GM23338 (cell line): ENCODE measurements around the gene CD59.

Experiments used
- CREB1 ChIP-seq: fragments of 250-450 bp; sonication (Bioruptor Pico); IDR thresholded peaks from 2 replicates; pipeline ENCODE4 v1.5.0; 2020; ENCODE audit warnings: low read depth, mild to moderate bottlenecking, moderate library complexity
- EZH2 ChIP-seq: fragments of 200-600 bp; sonication (generic); IDR thresholded peaks from one replicate; pipeline ENCODE4 v1.8.0; 2017; ENCODE audit warnings: antibody characterized with exemption, mild to moderate bottlenecking, low read depth; ENCODE audit not compliant: unreplicated experiment
- EZH2phosphoT487 ChIP-seq: fragments of 200-600 bp; sonication (generic); IDR thresholded peaks from one replicate; pipeline ENCODE4 v1.8.1; 2018; ENCODE audit warnings: antibody characterized with exemption; ENCODE audit not compliant: unreplicated experiment
- POLR2AphosphoS5 ChIP-seq: IDR thresholded peaks from 2 replicates; pipeline ENCODE4 v1.6.1; 2016; ENCODE audit warnings: antibody characterized with exemption, low read depth
- TF ChIP-seq, protein P1 (sequence below), 2 experiments: fragments of 200-600 bp in 1 of 2; sonication (generic) in 1 of 2; conservative IDR thresholded peaks; 2 replicates each; pipeline versions ENCODE4 v1.5.1 to v1.6.1; 2016 to 2017; ENCODE audit warnings: antibody characterized with exemption in 2 of 2, low read depth in 2 of 2, mild to moderate bottlenecking in 2 of 2, moderate library complexity in 1 of 2

DNA sequence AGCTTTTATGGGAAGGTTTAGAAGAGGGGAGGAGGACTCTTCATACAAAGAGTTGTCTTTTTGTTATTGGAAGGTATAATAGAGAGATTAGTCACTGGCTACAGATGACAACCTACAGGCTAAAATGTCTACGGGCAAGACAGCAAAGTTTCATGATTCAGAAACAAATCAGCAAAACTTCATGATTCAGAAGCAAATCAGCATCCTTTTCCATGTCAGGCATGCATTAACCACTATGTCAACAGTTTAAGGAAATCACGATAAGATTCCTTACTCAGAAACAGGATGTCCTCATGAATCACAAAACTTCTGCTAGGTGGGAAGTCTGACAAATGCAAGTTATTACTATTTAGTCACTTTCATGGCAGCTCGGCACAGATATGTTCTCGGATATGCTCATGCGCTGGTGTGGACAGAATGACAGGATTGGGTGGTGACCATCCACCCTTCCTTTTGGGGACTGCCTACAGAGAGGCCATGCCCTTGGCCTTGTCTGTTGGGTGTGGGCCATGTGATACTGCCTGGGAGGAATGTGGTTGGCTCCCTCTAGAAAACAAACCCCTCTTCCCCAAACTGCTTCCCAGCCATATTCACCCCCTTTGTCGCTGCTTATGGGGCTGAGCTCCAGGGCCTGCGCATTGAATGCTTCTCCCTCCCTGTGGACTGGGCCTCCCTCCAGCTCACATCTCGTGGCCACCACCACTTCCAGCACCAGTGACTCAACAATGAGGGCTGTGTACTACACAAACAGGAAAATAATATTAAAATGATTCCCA, 45.7 kb downstream of the CD59 start:
- TF ChIP-seq, protein P1, sequence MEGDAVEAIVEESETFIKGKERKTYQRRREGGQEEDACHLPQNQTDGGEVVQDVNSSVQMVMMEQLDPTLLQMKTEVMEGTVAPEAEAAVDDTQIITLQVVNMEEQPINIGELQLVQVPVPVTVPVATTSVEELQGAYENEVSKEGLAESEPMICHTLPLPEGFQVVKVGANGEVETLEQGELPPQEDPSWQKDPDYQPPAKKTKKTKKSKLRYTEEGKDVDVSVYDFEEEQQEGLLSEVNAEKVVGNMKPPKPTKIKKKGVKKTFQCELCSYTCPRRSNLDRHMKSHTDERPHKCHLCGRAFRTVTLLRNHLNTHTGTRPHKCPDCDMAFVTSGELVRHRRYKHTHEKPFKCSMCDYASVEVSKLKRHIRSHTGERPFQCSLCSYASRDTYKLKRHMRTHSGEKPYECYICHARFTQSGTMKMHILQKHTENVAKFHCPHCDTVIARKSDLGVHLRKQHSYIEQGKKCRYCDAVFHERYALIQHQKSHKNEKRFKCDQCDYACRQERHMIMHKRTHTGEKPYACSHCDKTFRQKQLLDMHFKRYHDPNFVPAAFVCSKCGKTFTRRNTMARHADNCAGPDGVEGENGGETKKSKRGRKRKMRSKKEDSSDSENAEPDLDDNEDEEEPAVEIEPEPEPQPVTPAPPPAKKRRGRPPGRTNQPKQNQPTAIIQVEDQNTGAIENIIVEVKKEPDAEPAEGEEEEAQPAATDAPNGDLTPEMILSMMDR (conservative IDR thresholded peaks at IDR 0.05; ENCODE audit: low read depth in 2 of 2): no peak
- TF ChIP-seq CREB1 (CRISPR knock-in tag): no peak
- TF ChIP-seq POLR2AphosphoS5: no peak
- TF ChIP-seq EZH2phosphoT487: no peak
- TF ChIP-seq EZH2: no peak
